NCI-H748 treated with DMSO at 0.1 percent for 48 hours (cell line): ENCODE results near the gene ATP8B3.

Source experiments
- DNase-seq: peaks from one replicate; lab custom pipeline; 2025; lab: John Stamatoyannopoulos, UW

The ATP8B3 gene

DNA sequence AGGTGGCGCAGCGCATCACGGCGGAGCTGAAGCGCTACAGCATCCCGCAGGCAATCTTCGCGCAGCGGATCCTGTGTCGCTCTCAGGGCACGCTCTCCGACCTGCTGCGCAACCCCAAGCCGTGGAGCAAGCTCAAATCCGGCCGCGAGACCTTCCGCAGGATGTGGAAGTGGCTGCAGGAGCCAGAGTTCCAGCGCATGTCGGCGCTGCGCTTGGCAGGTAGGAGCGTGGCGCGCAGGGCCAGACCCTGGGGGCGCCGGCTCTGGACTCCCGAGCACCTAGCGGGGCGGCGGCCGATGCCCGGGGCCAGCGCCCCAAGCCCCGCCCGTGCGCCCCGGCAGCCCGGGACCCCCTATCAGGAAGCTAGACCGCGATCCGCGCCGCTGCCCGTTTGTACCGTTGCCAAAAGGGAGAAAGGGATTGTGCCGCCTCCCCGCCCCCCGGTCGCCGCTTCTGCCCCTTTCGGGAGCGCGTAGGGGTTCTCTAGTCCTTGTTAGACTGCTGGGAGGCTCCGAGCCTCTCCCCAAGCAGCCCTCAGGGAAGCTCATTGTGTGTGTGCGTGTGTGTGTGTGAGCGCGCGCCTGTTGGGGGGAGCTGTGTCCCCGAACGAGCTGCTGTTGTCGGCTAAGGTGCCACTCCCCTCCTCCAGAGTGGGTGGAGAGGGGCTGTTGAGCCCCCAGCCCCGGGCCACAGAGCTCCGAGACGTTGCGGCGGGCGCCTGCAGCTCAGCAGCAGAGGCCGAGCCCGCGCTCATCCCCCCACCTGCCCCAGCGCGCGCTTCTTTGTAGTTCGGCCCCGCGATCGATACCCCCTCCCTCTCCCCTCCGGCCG lies 57.2 kb downstream of the ATP8B3 start:
- no peak for DNase-seq

DNA sequence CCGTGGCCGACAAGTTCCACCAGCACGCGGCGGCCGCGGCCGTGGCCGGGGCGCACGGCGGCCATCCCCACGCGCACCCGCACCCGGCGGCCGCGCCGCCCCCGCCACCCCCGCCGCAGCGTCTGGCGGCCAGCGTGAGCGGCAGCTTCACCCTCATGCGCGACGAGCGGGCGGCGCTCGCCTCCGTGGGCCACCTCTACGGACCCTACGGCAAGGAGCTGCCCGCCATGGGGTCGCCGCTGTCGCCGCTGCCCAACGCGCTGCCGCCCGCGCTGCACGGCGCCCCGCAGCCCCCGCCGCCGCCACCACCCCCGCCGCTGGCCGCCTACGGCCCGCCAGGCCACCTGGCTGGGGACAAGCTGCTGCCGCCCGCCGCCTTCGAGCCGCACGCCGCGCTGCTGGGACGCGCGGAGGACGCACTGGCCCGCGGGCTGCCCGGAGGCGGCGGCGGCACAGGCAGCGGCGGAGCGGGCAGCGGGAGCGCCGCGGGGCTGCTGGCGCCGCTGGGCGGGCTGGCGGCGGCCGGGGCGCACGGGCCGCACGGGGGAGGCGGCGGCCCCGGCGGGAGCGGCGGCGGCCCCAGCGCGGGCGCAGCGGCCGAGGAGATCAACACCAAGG lies 57.9 kb downstream of the ATP8B3 start:
- DNase-seq, result no peak

DNA sequence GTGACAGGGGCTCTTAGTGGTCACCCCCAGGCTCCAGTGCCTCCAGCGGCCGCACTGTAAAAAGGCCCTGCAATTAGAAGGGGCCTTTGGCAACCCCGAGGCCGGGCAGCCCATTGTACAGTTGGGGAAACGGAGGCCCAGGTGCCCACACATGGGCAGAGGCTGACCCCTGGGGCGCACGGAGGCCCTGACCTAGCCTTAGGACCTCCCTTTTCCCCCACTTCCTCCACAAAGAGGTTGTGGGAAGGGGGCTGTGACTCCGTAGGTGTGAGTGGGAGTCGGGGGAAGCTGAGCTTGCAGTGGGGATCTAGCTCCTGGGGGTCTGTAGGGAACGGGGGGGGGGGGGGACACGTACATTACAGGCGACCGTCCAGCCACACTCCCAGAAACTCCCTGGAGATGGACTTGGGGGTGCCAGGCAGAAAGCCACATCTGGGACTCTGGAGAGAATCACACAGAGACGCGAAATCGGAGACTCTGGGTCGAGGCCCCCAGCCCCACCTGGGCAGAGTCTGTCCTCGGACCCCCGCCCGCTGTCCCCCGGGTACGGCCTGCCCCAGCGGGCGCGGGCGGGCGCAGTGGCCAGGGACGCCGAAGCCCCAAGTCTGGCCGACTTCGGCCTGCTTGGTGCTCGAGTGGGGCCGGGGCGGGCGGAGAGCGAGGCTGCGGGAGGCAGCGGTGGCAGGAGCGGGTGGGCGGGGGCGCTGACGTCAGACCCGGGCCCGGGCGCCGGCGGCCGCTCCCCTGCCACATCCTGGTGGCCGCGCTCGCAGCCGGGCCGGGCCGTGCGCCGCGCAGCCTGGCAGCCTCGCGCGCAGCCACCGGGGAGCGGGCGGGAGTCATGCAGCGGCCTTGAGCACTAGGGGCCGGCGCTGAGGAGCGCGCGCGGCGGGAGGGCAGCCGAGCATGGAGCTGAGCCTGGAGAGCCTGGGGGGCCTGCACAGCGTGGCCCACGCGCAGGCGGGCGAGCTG lies 59.0 kb downstream of the ATP8B3 start, which contains the start of gene ONECUT3:
Gene ONECUT3 (plus strand): TSS at position 750 of the 972 bp plus-strand sequence. CDS start 157 bp downstream, at position 907.
- DNase-seq, result no peak

DNA sequence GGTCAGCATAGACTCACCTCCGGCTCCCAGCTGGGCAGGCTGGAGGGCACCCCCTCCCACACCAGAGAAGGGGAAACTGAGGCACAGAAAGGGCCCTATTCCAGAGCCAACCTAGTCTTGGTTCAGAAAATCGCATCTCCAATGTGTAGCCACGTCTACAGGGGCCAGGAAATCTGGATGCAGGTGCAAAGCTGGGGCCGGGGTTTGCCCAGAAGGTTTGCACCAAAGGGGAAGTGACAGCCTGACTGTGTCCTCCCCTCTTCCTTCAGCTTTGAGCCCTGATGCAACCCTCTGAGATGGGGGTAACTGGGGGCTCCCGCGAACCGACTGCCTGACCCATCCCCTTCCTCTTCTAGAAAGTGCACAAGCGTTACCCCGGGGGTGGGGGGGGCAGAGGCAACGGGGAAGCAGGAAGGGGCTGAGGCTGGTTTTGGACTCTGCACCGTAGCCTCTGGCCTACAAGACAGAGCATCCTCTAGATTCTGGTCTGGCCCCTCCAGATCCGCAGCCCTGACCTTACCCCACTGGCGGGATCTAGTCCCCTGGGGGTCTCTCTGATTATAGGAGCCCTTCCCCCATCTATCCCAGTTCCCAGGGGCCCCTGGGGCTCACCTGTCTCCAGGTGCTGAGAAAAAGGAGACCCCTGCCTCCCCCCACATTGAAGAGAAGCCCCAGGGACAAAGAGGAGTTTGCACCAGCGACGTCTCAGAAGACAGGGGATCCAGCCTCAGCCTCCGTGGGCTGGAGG lies 59.9 kb downstream of the ATP8B3 start:
- no peak for DNase-seq

DNA sequence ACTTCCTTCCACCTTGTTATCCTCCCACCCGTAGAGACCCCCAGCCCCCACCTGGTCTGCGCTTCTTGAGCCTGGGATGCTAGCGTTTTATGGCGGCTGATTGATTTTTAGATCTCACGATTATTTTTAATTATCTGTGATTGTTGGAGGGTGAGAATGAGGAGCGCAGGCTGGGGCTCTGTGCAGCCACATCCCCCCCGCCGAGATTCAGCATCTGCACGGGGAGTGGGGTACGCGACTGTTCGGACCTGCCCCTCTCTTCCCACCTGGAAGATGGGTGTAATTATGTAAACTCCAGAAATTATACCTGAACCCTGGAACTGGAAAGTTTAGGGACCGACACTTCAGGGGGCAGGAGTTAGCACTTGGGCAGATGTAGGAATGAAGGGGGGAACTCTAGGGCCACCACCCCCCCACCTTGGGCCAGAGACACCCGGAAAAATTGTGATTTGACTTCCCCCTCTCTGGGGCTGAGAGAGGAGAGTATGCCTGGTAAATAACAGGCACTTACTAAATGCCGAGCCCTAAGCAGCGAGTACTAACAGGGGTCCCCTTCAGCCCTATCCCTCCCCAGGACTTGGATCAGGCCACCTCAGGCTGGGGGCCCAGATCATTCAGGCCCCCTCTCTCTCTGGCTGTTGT lies 60.6 kb downstream of the ATP8B3 start:
- no peak for DNase-seq

DNA sequence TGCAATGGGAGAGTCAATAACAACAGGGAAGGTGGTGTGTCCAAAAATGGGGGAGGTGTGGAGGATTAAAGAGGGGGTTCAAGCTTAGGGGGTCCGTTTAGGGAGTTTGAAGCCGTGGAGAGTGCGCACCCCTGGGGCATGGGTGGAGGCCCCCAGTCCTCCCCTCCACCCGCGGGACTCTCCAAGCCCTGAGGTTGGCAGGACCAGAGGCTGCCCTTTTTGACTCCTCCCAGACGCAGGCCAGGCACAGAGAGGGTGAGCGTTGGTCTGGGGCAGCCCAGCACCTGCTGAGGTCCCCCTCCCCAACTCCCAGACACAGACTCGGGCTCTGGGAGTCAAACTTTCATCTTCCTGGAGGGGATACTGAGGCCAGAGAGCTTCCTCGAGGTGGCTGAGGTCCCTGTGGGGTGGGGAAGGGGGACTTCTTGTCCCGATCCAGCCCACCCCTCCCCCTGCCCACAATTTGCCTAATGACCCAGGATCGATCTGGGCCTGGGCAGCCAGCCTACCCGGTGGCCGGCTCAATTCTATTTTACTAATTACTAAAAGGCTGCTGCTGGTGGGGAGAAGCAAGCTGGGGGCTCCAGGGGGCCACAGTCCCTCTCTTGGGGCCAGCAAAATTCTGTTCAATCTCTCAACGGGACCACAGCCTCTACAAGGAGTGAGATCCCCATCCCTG lies 61.6 kb downstream of the ATP8B3 start:
- DNase-seq, result no peak

DNA sequence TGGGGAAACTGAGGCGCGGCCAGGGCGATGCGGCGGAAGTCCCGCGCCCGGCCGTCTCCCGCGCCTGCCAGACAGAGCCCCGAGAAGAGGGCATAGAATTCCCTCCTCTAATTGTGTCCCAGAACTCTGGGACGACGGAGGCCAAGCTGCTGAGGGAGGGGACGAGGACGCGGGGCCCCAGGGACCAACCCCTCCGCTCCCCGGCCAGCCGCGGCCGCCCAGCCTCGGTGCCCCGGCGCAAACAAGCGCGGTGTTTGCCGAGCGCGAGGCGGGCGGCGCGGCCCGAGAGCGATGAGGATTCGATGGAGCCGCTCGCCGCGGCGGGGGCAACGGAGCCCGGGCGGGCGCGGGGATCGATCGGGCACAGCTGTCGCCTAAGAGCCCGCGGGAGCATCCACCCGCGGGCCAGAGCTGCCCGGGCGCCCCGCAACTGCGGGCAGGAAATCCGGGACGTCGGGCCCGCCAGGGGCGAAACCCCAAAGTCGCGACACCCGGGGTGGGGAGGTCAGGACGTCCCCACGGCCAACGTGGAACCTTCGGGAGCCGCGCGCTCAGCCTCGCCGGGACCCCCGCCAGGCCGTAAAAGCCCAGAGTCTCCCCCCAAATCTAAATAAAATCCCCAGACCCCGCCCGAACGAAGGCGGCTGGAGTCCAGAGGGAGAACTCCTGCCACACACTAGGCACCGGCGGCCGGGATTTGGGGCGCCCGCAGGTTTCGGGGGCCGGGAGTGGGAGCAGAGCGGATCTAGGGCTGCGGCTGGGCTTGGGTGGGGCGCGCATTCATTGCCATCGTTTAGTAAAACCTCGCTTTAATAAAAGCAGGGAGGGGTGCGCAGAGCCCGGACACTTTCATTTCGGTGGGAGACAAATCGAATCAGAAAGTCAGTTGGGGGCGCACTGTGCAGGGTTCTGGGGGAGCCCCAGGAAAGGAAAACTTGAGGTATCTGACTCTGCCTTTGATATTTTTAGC lies 62.4 kb downstream of the ATP8B3 start:
- DNase-seq, result no peak

DNA sequence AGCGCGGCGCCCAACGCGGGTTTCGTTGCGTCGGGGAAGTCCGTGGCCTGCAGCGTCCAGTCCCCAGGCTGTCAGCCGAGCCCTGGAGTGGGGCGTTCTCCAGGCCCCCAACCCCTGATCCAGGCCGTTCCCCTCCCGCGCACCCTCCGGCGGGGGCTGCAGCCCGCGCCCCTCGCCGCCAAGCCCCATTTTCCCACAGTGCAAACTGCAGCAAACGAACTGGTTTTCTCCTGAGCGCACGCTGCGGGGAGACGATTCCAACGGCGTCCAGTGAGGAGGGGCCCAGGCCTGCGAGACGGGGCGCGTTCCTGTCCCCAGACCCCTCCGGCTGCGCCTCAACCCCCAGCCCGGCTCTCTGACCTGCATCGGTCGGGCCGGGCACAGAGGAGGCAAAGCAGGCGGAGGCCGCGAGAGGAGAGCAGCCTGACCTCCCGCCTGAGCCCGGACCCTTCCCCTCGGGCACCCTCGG lies 63.2 kb downstream of the ATP8B3 start:
- DNase-seq, result no peak

DNA sequence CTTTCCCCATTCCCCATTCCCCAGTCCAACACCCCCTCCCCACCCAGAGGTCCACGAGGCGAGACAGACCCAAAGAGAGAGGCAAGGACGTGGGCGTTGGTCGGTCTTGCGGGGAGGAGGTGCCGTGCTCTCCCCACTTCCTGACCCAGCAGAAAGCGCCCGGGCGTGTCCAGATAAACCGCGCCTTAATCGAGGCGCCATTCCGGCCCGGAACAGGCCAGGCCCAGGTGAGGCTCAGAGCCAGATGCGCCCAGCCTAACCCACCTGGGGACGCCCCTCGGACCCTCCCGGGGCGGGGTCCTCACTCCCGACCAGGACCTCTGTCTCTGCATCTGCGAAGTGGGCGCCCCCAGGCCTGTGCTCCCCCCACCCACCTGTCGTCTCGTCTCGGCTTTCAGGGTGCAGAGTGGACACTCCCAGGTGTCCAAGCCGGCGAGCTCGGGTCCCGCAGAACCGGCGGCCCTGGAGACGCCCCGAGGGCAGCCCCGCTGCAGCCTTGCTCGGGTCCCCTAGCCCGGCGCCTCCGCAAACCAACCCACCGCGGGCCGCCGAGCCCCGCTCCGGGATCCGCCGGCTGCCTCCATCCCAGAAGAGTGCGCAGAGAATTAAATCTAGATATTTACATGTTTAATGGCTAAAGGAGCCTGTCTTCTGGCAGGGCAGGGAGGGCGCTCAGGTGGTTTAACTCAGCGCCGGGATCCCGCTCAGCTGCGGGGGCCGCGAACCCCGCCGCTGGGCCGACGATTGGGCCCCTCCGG lies 63.8 kb downstream of the ATP8B3 start:
- no peak for DNase-seq

DNA sequence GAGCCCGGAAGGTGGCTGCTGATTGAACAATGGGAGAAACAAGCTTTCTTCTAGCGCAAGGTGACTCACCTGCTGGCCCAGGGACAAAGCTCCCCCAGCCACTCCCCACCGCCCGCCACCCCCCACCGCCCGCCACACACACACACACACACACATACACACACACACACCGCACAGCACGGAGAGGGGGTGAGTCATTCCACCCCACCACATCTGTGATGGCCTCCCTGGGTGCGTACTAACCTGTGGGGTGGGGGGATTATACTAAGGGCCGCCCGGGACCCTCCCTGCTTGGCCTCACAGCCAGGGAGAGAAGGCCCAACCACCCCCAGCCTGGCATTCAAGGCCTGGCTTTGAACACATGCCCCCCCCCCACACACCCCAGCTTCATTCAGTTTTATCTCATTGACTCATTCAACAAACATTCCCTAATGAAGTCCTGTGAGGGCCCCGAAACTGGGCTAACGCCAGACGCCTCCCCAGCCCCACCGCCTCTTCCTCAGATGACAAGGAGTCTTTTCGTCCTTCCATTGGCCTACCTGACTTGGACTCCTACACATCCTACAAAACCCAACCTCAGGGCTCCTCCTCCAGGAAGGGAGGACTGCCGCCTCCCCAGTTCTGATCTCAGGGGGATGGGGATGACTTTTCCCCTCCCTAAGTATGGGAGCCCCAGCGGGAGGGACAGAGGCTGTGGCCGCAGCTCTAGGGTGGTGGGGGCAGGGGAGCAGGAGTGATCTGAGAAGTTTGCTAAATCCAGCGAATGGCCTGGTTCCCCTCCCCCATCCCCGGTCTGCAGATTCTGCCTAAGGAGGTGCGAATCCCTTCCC lies 64.6 kb downstream of the ATP8B3 start:
- DNase-seq, result no peak

DNA sequence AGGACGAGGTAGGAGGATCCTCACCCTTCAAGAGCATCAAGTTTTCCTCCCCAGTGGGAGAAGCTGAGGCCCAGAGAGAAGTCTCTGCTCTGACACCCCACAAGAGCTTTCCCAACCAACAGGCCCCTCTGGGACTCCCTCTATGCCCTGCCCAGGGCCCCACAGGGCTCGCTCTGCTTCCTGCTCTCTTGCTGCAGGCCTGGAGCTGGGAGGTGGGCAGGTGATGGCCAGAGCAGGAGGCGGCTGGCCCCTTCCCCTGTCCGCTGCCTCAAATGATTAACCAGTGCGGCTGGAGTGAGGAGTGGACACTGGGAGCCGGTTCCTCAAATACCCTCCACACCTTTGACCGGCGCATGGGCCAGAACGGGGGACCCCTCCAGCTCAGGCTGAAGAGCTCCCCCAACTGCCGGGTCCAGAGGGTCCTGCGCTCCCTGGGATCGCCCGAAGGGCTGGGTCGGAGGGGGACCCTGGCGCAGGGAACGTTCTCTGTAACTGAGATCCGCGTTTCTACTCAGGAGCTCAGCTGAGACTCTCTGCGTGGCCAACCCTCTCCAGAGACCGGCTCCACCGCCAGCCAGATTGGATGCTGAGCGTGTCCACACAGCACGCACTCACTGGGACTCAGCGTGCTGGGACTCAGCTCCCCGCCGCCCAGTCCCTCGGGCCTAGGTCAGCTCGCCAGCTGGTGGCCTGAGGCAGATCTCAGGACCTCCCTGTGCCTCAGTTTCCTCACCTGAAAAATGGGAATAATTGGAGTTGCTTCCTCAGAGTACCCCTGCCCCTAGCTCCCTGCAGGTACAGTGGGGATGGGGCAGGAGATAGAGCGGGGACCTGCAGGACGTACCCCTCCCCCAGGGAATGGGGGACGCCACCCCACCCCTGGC lies 65.4 kb downstream of the ATP8B3 start:
- no peak for DNase-seq

DNA sequence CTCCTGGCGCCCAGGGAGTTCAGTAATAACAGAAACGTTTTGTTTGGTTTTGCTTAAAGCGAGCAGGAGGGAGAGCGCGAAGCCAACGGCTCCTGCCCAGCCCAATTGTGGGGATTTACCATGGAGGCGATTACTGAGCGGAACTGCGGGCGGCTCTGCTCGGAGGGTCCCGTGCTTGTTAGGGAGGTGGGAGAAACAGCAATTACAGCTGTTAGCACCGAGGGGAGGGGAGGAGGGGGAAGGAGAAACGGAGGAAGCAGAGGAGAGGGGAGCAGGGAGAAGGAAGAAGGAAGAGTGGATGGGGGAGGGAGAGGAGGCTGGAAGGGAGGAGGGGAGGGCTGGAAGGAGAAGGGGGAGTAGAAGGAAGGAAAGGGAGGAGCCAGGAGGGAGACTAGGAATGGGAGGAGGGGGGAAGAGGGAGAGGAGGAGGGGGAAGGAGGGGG lies 66.5 kb downstream of the ATP8B3 start:
- DNase-seq, result no peak

DNA sequence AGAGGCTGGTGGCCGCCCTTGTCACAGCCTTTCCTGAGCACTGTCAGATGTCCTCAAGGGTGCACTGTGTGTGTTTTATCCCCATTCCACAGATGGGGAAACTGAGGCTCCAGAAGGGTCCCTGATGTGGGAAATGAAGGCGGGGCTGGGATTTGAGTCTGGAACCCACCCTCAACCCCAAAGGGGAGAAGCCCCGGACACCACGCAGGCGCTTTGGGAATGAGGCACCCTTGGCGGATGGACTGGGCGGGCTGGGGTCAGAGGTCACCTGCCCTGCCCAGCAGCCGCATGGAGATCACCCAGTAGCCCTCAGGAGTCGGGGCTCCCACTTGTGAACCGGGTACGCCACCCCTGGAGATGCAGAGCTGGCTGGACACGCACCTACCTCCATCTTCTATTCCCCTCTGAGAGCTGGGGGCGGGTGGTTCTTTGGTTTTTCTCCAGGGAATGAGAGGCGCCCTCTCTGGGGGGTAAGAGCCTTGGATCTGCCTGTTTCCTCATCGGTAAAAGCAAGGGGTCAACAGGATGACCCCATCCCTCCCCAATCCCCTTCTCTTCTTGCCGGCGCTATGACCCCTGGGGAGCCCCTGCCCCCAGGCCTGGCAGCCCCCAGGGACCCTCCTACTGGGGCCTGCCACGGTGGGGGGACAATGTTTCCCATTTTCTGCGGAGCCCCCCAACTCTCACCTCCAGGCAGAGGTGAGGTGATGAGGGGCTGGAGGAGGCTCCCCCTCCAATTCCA lies 67.1 kb downstream of the ATP8B3 start:
- no peak for DNase-seq

DNA sequence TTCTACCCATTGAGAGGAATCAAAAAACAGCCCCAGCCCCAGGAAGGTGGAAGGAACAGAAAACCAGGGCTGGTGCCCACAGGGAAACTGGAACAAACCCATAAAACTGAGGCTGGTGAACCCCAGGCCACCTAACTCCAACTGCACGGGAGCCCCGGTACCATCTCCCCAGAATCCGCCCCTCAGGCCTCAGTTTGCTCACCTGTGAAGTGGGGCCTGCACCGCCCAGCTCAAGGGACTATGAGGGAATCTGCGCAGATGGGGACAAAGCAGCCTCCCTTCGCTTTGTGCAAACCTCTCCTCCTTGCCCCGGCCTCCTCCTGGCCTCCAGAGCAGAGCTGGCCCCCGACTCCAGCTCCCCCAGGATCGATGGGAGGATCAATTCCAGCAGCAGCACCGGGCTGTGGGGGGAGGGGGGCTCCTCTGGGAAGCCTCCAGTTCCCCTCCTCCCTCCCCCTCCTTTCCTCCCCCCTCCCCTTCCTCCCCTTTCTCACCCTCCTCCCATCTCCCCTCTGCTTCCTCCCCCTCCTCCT lies 67.9 kb downstream of the ATP8B3 start:
- no peak for DNase-seq

DNA sequence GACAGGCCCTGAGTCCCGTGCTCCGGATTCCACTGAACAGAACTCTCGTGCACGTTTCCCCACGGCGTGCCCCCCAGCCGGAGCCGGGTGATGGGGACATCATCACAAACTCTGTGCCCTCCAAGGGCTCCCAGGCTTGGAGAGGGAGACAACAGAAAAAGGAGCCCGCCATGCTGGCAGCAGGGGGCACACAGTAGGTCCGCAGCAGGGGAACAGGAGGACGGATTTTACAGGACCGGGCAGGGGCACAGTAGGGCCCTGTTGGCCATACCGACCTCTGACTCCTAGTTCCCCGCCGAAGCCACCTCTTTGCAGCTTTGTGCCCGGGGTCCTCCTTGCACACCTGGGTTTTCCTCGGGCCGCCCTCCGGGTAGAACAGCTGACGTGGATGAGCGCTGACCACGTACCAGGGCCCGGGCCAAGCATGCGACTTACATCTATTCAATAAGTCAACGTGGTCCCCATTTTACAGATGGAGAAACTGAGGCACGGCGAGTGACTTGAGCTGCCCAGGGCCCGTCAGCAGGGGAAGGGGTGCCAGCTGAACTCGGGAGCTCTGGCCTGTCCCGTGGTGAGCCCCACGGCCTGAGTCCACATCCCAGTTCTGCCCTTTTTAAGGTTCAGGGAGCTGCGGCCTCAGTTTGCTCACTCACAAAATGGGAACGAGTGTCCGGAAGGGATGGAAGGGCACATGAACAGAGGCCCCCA lies 68.9 kb downstream of the ATP8B3 start:
- no peak for DNase-seq
